Fibroblast of gingiva (primary cell): Measurements from ENCODE around the gene NGEF.
"Not testable (repeated sequence)": the region's sequence is repeated elsewhere in the genome, so short reads cannot be mapped to it uniquely, and the experiment has no call there.

Experiments
- DNase-seq: peaks from one replicate; pipeline ENCODE4 v3.0.0-alpha.2; 2011; ENCODE audit warnings: low read depth

The NGEF gene, protein sequence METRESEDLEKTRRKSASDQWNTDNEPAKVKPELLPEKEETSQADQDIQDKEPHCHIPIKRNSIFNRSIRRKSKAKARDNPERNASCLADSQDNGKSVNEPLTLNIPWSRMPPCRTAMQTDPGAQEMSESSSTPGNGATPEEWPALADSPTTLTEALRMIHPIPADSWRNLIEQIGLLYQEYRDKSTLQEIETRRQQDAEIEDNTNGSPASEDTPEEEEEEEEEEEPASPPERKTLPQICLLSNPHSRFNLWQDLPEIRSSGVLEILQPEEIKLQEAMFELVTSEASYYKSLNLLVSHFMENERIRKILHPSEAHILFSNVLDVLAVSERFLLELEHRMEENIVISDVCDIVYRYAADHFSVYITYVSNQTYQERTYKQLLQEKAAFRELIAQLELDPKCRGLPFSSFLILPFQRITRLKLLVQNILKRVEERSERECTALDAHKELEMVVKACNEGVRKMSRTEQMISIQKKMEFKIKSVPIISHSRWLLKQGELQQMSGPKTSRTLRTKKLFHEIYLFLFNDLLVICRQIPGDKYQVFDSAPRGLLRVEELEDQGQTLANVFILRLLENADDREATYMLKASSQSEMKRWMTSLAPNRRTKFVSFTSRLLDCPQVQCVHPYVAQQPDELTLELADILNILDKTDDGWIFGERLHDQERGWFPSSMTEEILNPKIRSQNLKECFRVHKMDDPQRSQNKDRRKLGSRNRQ

DNA sequence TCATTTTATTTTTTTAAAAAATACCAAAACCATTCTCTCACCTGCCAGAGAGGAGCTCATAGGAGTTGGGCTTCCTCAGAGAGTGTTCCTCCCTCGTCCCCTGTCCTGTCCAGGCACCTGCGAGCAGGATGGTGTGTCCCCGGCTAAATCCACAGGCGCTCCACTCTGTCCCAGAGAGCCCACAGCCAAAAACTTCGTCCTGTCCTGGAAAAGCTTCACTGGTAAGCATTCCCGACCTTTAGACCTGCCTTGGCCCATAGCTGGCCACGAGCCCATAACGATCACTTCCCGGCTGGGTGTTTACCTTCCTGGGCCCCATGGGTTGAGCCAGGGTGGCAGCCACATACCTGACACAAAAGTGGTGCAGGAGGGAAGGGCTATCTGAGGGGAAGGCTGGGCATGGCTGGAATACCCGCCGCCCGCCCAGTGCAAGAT, at the start of gene NGEF:
NGEF (minus strand) TSS at position 230 of the 435 bp plus-strand sequence. CDS start 38,366 bp downstream, outside the sequence.
- no peak for DNase-seq

DNA sequence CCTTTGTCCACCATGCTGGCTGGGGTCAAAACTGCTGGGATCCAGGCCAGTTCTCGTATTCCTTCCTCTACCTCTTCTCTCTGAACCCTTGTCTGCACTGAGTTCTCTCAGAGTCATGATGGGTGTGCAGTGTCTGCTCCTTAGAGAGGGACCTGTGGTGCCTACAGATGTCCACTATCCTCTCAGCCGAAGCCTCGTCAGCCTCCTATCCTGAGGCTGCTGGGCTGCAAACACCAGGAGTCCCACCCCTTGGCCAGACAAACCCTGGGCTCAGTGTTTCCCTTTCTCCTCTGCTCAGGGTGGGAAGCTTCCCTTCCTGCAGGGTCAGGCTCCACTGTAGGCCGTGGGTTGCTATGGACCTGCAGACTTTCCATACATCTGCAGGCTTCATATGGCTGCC, 49.4 kb upstream of the NGEF start:
- DNase-seq: no peak

DNA sequence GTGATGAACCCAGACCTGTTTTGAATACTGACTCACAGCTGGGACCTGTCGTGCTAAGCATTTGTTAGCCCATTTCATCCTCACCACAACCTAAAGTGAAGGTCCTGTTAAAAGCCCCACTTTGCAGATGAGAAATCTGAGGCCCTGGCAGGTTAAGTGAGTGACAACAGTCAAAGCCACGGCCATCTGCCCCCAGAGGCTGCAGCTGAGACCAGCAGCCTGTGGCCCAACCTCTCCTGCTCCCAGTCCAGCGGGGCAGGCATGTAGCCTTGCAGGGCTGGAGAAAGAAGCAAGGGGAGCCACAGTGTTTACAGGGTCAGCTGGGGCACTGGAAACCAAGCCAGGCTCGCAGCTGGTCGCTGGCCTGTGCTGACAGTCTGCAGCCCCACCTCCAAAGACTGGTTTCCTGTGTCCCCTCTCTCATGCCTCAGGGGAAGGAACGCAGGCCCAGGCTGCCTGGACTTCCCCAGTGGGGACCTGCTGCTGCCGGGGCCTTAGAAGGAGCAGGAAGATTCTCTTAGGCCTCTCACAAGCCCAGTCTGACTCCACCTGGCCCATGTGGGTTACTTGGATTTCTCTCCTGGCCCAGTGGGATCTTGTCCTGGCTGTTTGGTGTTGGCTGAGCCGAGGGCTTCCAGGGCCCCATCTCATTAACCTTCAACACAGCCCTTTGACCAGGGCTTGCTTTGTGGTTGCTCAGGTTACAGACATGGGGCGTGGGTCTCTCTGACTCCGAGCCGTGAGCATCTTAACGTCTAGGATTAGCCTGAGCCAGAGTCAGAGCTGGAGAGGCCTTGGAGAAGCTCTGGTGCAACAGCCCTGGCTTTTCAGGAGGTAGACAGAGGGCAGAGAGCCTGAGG, 48.8 kb upstream of the NGEF start:
- no peak for DNase-seq

DNA sequence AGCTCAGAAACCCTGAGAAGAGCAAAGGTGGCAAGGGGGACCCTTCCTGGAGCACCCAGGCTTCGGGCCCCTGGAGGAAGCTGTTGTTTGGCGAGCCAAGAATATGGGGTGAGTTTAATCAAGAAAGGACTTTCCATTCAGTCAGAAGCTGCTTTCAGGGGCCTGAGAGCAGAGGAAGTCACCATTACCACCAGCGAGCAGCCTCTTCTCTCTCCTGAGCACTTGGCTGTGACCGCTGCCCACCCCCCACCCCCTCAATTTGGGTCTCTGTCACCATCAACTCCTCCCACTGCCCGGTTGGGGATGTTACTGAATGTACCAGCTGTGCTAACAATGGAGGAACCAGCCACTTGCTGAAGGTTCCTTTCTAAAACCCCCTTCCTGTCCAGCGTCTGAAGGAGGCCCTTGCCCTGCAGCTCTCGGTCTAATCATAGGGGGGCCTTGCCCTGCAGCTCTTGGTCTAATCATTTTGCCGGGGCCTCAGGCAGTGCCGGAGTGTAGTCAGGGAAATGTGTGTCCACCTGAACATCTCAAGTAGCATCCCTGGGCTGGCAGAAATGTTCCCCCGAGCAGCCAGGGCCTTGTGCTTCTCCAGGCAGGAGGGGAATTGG, 48.0 kb upstream of the NGEF start:
- DNase-seq: no peak

DNA sequence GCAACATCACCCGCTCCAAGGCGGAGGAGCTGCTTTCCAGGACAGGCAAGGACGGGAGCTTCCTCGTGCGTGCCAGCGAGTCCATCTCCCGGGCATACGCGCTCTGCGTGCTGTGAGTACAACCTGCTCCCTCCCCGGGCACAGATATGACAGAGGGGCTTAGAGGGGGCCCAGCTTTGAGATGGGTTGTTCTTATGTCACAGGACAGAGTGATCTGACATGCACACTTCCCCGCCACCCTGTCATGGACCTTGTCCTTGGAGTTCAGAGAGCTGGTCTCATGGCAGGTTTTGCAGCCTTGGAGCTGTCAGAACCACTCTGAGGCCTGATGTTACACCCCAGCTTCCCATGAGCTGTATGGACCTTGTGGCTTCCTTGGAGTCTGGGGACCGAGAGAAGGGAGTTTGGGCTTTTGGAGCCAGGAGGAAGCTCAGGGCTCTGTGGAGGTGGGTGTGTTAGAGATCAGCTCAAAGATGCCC, 47.5 kb upstream of the NGEF start:
- no peak for DNase-seq

DNA sequence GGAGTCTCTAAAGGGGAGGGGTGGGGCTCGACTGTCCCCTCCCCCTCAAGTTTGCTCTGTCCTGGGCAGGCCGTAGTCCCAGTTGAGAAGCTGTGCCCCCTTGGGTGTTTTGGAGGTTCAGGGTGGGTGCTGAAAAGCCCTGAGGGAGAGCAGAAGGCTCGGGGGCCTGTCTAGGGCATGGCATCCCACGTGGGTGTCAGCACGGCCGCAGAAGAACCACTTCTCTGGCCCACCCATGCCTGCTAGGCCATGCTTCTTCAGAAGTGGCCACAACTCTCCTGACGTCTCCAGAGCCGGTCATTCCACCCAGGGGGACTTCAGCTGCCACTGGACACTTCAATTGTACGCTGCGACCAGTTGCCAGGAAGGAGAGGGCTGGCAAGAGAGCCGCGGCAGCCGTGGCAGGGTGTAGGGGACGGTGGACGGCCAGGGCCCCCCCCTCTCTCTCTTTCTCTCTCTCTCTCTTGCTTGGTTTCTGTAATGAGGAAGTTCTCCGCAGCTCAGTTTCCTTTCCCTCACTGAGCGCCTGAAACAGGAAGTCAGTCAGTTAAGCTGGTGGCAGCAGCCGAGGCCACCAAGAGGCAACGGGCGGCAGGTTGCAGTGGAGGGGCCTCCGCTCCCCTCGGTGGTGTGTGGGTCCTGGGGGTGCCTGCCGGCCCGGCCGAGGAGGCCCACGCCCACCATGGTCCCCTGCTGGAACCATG, 46.9 kb upstream of the NGEF start, which contains the start of gene INPP5D:
INPP5D (plus strand) TSS at position 546 of the 704 bp plus-strand sequence; CDS start at position 683, 137 bp downstream.
- DNase-seq: no peak

DNA sequence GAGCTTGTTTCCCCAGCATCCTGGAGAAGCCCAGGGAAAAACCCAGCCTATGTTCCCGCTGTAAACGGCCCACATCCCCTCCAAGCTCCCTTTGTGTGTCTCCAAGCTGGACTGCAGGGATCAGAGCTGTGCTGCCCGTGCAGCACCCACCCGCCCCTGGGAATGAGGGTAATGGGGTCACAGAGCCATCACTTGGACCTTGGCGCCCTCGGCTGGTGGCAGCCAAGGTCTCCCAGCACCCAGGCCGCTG, 46.4 kb upstream of the NGEF start:
- DNase-seq: no peak

DNA sequence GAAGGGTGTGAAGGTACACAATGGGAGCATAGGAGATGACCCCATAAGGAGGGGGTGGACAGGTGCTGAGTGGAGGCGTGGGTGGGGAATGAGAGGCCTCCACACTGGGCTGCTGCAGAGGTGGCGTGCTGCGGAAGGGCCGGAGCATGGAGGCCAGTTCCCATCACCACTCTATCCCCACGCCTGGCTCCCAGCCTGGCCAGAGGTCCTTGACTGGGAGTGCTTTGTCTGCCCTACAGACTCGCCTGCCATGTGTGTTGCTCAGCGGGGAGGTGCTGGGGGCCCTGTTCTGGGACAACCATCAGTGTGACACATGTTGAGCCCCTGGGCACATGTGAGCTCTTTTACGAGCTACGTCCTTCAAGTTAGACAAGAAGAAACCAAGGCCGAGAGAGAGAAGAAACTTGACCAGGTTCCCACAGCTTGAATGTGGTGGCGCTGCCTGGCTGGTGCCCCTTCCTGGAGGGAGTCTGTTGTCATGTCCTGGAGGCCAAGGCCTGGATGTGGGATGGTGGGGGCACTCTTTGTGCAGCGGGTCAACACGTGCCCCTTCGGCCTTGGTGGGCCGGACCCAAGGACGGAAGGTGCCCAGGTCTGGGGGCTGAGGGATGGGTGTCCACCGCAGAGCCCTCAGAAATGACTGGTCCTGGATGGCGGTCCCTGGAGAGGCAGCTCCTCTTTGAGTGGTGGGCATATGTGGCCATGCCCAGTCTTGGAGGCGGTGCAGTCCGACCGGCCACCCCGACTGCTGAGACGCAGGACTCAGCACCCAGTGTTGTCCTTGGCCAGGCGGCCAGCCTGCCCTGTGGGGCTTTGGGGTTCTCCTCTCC, 45.9 kb upstream of the NGEF start:
- no peak for DNase-seq

DNA sequence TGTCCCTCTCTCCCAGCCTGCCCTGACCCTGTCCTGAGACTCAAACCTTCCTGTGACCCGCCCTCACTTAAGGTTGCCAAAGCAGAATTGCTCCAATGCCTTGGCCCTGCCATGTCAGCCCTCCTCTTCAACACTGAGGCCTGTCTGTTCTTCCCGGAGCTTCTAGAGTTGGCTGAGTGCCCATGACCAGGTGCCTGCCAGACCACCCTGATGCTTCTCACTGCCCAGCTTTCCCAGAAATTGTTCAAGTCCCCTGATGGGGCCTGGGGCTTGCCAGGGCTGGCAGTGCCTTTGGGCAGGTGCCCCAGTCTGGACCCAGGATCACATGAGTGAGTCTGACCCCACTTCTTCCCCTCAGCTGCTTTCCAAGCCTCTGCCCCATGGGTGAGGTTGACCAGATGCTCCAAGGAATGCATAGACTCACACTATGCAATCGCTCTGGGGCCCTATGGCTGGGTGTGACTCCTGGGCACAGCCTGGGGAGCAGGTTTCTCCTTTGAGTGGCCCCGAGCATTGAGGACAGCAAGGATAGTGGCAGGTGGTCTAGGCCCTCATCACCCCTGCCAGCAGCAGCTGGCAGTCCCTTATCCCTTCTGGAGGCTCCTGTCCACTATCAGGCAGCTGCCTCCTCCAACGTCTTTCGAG, 44.0 kb upstream of the NGEF start:
- no peak for DNase-seq

DNA sequence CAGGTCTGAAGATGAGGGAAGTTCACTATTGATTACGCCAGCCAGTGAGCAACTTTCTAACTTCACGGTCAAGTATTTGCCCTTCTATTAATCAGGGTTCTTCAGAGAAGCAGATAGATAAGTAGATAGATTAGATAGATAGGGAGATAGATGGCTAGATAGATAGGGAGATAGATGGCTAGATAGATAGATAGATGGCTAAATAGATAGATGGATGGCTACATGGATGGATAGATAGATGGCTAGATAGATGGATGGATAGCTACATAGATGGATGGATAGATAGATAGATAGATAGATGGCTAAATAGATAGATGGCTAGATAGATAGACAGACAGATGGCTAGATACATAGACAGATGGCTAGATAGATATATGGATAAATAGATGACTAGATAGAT, 42.3 kb upstream of the NGEF start:
- no peak for DNase-seq

DNA sequence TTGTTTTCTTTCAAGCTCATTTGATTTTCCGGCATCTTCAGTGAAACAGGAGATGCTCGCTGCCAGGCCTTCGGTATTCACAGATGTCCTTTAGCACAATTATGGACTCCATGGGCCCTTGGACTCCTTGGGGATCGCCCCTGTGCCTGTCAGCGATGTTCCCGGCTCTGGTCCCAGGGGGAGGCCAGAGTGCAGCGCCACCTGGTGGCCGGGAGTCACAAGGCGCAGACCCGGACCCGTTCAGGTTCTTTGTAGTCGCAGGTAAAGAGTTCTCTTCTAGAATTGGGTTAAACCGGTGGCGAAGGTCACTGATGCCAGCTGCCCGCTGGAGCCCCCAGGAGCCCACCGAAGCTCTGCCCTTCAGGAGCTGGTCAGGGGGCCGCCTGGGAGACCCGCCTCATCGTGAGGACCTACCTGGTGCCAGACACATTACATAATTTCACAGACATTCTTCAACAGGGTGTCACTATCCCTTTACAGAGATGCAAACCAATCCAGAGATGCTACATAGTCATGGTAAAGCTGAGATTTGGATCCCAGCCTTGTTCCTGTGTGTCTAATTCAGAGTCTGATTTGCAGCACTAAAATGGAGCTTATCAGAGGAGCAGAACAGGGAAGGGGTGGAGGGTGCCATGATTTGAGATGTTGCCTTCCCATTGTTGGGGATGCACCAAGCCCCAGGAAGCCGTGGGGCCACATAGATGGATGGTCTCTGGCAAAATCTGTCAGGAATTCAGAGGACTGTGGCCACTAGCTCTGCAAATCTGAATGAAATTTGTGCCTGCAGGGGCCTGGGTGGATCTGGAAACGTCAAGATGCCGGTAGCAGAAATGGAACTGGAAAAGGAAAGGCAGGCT, 41.1 kb upstream of the NGEF start:
- peak; percentile 16 for DNase-seq

DNA sequence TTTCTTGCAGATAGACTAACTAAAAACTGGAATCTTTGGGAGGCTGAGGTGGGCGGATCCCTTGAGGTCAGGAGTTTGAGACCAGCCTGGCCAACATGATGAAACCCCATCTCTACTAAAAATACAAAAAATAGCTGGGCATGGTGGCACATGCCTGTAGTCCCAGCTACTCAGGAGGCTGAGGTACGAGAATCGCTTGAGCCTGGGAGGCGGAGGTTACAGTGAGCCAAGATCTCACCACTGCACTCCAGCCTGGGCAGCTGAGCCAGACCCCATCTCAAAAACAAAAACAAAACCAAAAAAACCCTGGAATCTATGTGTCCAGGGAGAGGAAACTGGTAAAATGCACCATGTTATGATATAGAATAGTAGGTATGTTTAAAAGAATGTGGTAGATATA, 39.5 kb upstream of the NGEF start:
- DNase-seq: not testable (repeated sequence)

DNA sequence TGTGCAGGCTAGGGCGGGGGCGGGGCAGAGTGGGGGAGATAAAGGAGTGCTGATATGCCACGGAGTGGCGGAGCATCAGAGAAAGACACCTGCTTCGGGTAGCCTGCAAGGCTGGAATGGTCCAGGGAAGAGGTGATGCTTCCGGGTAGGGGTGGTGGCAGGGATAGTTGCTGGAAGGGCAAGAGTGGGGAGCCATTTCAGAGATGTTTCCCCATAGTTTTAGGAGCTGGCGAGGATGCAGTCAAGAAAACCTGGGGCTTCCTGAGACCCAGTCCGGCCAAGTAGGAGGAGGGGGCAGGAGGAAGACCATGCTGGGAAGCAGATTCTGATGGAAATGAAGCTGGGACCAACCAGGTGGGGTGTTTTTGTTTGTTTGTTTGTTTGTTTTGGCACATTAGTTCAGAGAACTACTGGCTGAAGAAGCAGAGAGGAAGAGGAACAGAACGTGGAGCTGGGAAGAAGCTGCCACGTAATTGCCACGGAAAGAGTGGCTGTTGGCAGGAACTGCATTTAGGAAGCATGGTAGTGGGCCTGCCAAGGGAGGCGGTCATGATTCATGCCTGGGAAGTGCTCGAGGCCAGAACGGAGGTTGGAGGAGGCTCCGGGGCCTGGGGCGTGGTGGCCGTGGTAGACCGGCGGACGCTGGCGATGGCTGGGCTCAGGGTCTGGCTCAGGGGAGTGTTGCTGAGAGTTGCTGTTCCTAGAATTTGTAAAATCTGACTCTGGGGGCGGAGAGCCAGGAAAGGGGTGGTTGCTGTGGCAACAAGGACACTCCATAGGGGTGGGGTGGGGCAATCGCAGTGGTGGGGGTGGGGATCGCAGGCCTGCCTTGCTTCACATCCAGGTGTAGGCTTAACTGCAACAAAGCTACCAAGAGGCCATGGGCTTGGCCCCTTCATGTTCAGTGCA, 38.4 kb upstream of the NGEF start:
- peak; percentile 48 for DNase-seq

DNA sequence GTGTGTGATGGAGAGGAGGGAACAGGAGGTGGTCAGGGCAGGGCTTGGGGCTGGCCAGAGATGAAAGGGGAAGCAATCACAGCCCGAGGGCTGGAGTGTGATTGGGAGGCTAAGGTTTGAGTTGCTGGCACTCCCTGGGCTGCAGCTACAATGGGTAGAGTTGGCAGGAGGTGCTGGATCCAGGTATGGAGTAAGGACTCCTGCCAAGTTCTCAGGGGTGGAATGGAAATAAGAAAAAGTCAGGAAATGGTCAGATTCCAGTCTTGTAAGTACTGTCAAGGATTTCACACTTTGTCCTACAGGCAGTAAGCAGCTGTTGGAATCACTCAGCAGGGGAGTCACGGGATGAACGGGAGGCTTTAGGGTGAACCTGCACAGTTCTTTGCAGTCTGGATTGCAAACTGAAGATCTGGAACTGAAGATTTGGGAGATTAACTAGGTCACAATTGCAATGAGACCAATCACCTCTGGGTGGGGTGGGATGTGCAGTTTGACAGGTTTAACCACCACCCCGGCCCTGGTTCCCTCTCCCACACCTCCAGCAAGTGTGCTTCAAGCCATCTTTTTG, 36.2 kb upstream of the NGEF start:
- no peak for DNase-seq

DNA sequence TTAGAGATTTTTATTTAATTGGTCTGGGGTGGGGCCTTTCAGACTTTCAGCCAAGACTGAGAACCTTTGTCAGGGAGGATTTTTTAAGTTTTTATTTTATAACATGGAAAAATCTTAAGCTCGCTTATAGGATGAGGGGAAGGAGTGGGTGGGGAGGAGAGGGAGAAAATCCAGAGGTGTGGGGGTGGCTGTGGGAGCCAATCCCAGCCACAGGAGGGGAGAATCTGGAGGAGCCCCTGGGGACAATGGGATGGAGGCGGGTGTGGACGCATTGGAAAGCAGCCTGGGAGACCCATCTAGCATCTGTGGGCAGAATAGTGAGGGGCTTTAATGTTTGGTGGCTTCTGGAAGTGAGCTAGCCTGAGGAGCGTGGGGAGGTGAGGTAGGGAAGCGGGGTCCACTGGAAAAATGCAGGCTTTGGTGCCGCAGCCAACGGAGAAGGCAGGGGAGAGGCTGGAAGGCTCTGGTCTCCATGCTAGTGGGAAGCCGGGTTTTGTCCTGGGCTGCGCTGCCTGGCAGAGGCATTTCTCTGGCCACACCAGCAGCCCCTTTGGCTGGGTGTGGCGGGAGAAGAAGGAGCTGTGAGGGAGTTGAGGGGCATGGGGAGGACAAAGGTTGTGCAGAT, 35.6 kb upstream of the NGEF start:
- no peak for DNase-seq

DNA sequence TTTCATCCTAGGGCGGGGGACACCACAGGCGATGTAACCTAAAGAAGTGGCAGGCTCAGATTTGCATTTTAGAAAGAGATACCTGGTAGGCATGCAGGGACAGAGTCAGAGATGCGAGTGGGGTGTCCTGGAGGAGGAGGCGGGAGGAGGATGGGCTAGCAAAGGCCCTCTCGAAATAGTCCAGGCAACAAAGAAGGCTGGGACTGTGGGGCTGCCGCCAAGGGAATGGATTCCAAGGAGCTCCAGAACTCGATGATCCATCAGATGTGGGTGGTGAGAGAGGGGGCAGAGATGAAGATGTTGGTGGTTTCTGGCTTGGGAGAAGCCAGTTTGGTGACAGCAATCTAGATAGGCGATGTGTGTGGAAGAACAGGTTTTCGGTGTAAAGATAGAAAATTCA, 34.6 kb upstream of the NGEF start:
- DNase-seq: no peak

DNA sequence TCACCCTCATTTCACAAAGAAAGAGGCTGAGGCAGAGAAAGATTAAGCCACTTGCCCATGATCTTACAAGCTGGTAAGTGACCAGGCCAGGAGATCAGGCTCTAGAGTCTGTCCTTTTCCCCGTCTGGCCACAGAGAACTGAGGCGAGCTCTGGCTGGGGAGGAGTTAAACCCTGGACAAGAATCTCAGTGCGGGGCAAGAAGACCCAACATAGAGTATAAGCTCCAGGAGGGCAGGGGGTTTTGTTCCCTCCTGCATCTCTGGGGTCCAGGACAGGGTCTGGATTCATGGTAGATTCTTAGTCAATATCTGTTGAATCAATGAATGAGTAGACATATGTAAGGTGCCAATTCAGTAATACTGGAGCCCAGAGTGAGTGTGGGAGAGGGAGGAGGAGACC, 34.1 kb upstream of the NGEF start:
- DNase-seq: no peak
